ENCODE results near the gene NFKBIE.

GRCh38 chr6:44255871-44256774, 9.2 kb downstream of the NFKBIE start:
- TF ChIP-seq CTCF (IDR thresholded peaks at IDR 0.05) (no peak), POLR2A (IDR thresholded peaks at IDR 0.05) (no peak)

All from uterus (tissue), 2 donors.